GM18499 (cell line): ENCODE data around the gene ADM.

Source experiments
- ATAC-seq: cut with Tn5 transposase; IDR thresholded peaks from one replicate; pipeline ENCODE4 v1.9.1; 2021; ENCODE audit warnings: moderate number of reproducible peaks; ENCODE audit not compliant: insufficient read depth, unreplicated experiment

The ADM gene

GRCh38 chr11:10356161-10356560 lies 51.3 kb downstream of the ADM start:
- ATAC-seq = no peak
